Measurements from ENCODE around the gene ST3GAL2.

- TF ChIP-seq, protein P1, sequence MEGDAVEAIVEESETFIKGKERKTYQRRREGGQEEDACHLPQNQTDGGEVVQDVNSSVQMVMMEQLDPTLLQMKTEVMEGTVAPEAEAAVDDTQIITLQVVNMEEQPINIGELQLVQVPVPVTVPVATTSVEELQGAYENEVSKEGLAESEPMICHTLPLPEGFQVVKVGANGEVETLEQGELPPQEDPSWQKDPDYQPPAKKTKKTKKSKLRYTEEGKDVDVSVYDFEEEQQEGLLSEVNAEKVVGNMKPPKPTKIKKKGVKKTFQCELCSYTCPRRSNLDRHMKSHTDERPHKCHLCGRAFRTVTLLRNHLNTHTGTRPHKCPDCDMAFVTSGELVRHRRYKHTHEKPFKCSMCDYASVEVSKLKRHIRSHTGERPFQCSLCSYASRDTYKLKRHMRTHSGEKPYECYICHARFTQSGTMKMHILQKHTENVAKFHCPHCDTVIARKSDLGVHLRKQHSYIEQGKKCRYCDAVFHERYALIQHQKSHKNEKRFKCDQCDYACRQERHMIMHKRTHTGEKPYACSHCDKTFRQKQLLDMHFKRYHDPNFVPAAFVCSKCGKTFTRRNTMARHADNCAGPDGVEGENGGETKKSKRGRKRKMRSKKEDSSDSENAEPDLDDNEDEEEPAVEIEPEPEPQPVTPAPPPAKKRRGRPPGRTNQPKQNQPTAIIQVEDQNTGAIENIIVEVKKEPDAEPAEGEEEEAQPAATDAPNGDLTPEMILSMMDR (conservative IDR thresholded peaks at IDR 0.05; ENCODE audit: low read length), result no peak
- no peak for TF ChIP-seq EZH2phosphoT487 (IDR thresholded peaks at IDR 0.05; ENCODE audit: borderline replicate concordance, low read depth, low read length)
These were observed 1.3 kb upstream of the ST3GAL2 start for GRCh38 chr16:70440009-70440692.

Data from OCI-LY7 (cell line).